Smooth muscle cell (in vitro differentiated cells): ENCODE results near the gene ABO. TPM values are rescaled to one million over a fixed set of nuclear protein-coding genes. Genes with fewer than 3 reads are reported as not detected.
"Not testable (repeated sequence)": the region's sequence is repeated elsewhere in the genome, so short reads cannot be mapped to it uniquely, and the experiment has no call there.

ENCODE experiments used
- DNase-seq: peaks from one replicate; lab custom pipeline; 2025; ENCODE audit not compliant: unreplicated experiment; lab: John Stamatoyannopoulos, UW
- H2AFZ ChIP-seq: fragments of 200-600 bp; sonication (generic); 2 replicates; pipeline ENCODE4 v1.6.0; 2016; ENCODE audit warnings: antibody characterized with exemption, low read depth, mild to moderate bottlenecking
- H3F3A ChIP-seq: fragments of 200-600 bp; sonication (generic); 2 replicates; pipeline ENCODE4 v1.6.0; 2017; ENCODE audit warnings: antibody characterized with exemption, low read depth
- H3K27ac ChIP-seq: fragments of 200-600 bp; sonication (generic); 2 replicates; pipeline ENCODE4 v1.5.1; 2016; ENCODE audit warnings: low read depth, mild to moderate bottlenecking
- H3K27me3 ChIP-seq: fragments of 200-600 bp; sonication (generic); 2 replicates; pipeline ENCODE4 v1.6.1; 2016; ENCODE audit warnings: low read depth, mild to moderate bottlenecking
- H3K36me3 ChIP-seq: fragments of 200-600 bp; sonication (generic); 2 replicates; pipeline ENCODE4 v1.5.1; 2016; ENCODE audit warnings: low read depth
- H3K4me1 ChIP-seq: fragments of 200-600 bp; sonication (generic); 2 replicates; pipeline ENCODE4 v1.5.1; 2016; ENCODE audit warnings: low read depth
- H3K4me2 ChIP-seq: fragments of 200-600 bp; sonication (generic); 2 replicates; pipeline ENCODE4 v1.6.0; 2016; ENCODE audit warnings: mild to moderate bottlenecking
- H3K4me3 ChIP-seq: fragments of 200-600 bp; sonication (generic); 2 replicates; pipeline ENCODE4 v1.5.1; 2016; ENCODE audit warnings: mild to moderate bottlenecking
- H3K79me2 ChIP-seq: fragments of 200-600 bp; sonication (generic); 2 replicates; pipeline ENCODE4 v1.6.0; 2016; ENCODE audit warnings: low read depth, mild to moderate bottlenecking
- H3K9ac ChIP-seq: fragments of 200-600 bp; sonication (generic); 2 replicates; pipeline ENCODE4 v1.6.0; 2016; ENCODE audit warnings: low read depth
- H3K9me3 ChIP-seq: fragments of 200-600 bp; sonication (generic); replicated peaks from 2 replicates; pipeline ENCODE4 v1.5.1; 2016; ENCODE audit warnings: low read depth
- H4K20me1 ChIP-seq: fragments of 200-600 bp; sonication (generic); 2 replicates; pipeline ENCODE4 v1.6.0; 2016; ENCODE audit warnings: low read depth
- WGBS: methylation state at CpG from one replicate; pipeline ENCODE4 v1.1.7; 2016; ENCODE audit warnings: low lambda C conversion rate; 5-methylcytosine and 5-hydroxymethylcytosine counted together
- polyA plus RNA-seq: library from polyadenylated mRNA; unstranded; fragments of >200 nt; fragmentation: Nextera tagmentation; extraction: Ambion mirVana; gene quantifications from 2 replicates; pipeline ENCODE4 v1.2.1, GENCODE V29; 2016
- total RNA-seq: library from RNA; depleted of rRNA; stranded (reverse); fragments of >200 nt; gene quantifications from 2 replicates; pipeline ENCODE4 v1.2.3, GENCODE V29; 2014
- TF ChIP-seq, protein P1 (sequence below): fragments of 200-600 bp; sonication (generic); IDR thresholded peaks from 2 replicates; pipeline ENCODE4 v1.5.1; 2017; ENCODE audit warnings: borderline replicate concordance, mild to moderate bottlenecking, antibody characterized with exemption; ENCODE audit not compliant: insufficient read depth, poor library complexity, severe bottlenecking

The ABO gene
- total and polyA plus RNA-seq, 2 experiments from 2014 or later = 0.37 to 1.0 TPM

DNA sequence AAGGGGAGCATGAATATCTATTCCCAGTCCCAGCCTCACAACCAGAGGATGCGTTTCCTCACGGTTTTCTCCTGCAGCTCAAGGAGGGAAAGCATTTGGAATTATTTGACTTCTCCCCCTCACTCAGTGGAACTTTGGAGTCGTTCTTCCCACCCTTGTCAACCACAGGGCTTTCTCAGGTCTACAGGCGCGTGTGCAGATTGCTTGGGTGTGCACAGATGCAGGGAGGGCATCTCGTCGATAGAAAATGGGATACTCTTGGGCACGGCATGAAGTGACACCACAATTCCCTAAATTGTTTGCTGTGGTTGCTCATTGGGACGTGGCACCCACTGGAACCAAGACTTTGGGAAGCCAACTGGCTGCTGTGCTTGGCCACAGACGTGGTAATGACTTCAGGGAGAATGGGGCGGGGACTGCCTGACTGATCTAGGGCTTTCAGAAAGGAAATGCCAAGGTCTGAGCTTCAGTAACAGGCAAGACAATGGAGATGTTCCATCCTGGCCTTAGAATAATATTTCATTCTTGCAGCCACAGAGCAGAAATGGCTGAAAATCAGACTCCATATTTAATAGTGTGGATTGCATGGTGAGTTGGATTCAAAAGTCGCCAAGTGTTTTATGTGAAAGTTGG, 53.7 kb downstream of the ABO start:
- H3K27me3 ChIP-seq = peaks cover 4% of the 10 kb centered on the region
- no peak overlapping the region for H3K9ac ChIP-seq
- no peak overlapping the region for H2AFZ ChIP-seq
- no peak overlapping the region for H3K4me2 ChIP-seq
- H3K4me1 ChIP-seq = no peaks in the 10 kb centered on the region
- no peak for DNase-seq
- no peaks in the 10 kb centered on the region for H3K36me3 ChIP-seq
- H3K9me3 ChIP-seq = no peaks in the 10 kb centered on the region
- no peak overlapping the region for H3K27ac ChIP-seq
- H3F3A ChIP-seq = no peaks in the 10 kb centered on the region
- H3K4me3 ChIP-seq = no peak overlapping the region
- 81% methylated on average over 12 of the region's 12 CpGs for WGBS
- TF ChIP-seq, protein P1, sequence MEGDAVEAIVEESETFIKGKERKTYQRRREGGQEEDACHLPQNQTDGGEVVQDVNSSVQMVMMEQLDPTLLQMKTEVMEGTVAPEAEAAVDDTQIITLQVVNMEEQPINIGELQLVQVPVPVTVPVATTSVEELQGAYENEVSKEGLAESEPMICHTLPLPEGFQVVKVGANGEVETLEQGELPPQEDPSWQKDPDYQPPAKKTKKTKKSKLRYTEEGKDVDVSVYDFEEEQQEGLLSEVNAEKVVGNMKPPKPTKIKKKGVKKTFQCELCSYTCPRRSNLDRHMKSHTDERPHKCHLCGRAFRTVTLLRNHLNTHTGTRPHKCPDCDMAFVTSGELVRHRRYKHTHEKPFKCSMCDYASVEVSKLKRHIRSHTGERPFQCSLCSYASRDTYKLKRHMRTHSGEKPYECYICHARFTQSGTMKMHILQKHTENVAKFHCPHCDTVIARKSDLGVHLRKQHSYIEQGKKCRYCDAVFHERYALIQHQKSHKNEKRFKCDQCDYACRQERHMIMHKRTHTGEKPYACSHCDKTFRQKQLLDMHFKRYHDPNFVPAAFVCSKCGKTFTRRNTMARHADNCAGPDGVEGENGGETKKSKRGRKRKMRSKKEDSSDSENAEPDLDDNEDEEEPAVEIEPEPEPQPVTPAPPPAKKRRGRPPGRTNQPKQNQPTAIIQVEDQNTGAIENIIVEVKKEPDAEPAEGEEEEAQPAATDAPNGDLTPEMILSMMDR = no peak
- no peaks in the 10 kb centered on the region for H4K20me1 ChIP-seq
- H3K79me2 ChIP-seq = no peaks in the 10 kb centered on the region

DNA sequence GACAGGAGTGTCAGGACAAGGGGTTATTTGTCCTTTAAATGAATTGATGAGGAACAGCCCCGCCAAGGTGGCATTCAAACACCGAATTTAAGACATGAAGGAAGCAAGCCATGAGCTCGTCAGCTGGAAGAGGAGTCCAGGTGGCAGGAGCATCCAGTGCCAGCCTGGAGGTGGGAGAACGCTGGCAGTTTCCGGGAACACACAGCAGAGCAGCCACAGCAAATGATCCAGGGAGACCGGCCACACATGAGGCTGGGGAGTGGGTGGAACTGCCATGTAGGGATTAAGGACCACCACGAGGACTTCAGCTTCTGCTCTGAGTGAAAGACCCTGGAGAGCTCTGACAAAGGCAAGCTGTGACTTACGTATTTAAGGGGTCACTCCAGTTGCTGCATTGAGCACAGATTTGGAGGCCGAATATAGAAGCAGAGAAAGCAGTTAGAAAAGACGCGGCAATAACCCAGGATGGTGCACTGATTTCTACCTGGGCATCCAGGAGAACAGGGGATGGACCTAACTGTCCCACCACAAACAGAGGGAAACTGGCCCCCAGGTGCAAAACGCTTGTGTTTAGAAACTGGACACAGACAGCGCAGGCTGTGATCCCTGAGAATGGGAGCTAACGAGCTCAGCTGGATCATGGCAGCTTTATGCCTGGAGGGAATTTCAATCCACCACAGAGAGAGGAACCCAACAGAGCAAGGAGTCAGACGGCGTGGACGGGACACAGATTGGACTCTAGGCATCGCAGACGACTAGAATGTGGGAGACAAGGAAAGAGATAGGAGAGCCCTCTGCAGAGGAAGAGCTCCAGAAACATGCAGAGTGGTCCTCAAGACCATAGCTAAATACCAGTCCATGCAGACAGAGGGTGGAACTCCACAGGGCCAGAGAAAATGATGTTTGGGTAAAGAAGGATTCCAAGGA, 56.7 kb downstream of the ABO start:
- H3F3A ChIP-seq, H3K9me3 ChIP-seq, H3K4me3 ChIP-seq, H3K36me3 ChIP-seq, H3K27ac ChIP-seq, H3K4me2 ChIP-seq, DNase-seq, H3K79me2 ChIP-seq, H3K9ac ChIP-seq, H4K20me1 ChIP-seq, H3K4me1 ChIP-seq, H3K27me3 ChIP-seq, H2AFZ ChIP-seq: not testable (repeated sequence)
- 82% methylated on average over 19 of the region's 19 CpGs for WGBS

DNA sequence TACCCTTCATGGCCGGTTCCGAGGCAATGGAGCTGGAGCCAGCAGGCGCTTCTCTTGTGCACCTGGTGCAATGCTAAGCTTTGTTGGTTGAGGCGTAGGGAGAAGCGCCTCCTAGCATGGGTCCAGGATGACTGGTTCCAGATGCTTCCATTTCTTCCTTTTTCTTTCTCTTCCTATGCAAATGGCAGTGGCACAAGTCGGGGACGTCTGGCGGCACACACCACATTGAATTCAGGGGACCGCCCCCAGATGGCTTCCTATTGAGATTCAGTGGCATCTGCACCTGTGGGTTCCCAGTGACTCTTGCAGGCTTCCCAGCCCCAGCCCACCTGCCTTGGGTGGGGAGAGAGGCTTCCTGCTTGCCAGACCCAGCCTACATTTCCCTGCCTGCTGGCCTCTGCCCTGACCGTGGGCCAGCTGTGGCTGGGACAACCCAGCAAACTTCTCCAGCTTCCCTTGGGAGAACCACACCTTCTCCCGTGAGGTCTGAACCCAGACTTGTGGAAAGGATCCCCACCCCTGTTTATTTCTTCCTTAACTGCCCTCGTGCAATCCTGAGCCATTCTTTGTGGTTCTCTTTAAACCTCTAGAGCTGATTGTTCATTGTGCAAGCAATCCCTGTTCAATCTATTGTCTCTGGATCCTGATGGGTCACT, 57.5 kb downstream of the ABO start:
- H4K20me1 ChIP-seq, H3K27me3 ChIP-seq, H2AFZ ChIP-seq, H3K79me2 ChIP-seq, H3K4me1 ChIP-seq, H3K4me2 ChIP-seq, DNase-seq, H3K9me3 ChIP-seq, H3K27ac ChIP-seq, H3K36me3 ChIP-seq, H3F3A ChIP-seq, H3K4me3 ChIP-seq, H3K9ac ChIP-seq: not testable (repeated sequence)
- WGBS = 79% methylated on average over 12 of the region's 12 CpGs

DNA sequence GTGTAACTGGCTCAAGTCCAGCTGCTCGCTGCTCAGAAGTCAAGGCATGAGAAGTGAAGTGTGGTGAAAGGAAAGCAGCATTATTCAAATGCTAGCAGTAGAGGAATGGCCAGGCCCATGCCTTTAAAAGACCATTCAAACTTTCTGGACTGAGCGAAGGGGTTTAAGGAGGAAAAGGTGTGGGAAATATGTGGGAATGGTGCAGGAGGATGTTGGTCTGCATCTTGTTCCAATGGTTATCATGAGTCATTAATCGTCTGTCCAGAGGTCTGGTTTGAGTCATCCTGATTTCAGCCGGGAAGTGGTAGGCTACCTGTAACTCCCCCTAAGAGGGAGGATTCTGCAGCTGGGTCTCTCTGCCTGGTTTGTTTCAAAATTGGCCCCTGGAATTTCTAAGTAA, 60.7 kb downstream of the ABO start:
- H3K9me3 ChIP-seq, H3K4me3 ChIP-seq, H3F3A ChIP-seq, H2AFZ ChIP-seq, H4K20me1 ChIP-seq, H3K9ac ChIP-seq, H3K79me2 ChIP-seq, H3K36me3 ChIP-seq, DNase-seq, H3K27me3 ChIP-seq, H3K4me1 ChIP-seq, H3K4me2 ChIP-seq: not testable (repeated sequence)
- H3K27ac ChIP-seq = peak overlapping the region; percentile 17
- 32% methylated on average over 4 of the region's 4 CpGs for WGBS

DNA sequence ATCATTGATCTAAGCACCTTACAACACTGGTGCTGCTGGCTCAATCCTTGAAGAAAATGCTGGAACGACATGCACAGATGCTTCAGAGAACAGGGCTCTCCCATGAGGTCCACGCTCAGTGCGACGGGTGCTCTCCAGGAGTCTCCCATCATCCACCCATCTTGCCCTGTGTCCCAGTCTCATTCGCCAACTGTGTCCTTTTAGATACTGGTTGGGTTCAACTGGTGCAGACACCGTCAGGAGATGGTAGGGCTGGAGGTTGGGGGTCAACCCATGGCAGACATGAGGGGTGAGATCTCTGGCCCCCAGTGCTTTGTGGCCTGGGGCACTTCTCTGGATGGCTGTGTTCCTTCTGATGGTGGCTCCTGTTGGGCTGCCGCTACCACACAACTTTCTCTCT, 64.4 kb downstream of the ABO start:
- H3K4me3 ChIP-seq = no peak overlapping the region
- H3K9ac ChIP-seq = no peak overlapping the region
- no peak overlapping the region for H2AFZ ChIP-seq
- H4K20me1 ChIP-seq = no peaks in the 10 kb centered on the region
- H3K27ac ChIP-seq = no peak overlapping the region
- H3K27me3 ChIP-seq = no peaks in the 10 kb centered on the region
- H3F3A ChIP-seq = peaks cover 4% of the 10 kb centered on the region
- no peaks in the 10 kb centered on the region for H3K4me1 ChIP-seq
- DNase-seq = no peak
- 90% methylated on average over 7 of the region's 7 CpGs for WGBS
- H3K9me3 ChIP-seq = no peaks in the 10 kb centered on the region
- H3K36me3 ChIP-seq = no peaks in the 10 kb centered on the region
- H3K79me2 ChIP-seq = no peaks in the 10 kb centered on the region
- TF ChIP-seq, protein P1 = no peak
- no peak overlapping the region for H3K4me2 ChIP-seq
